Vagina (tissue), 2 donors: Measurements from ENCODE around the gene C20orf173.
"Not testable (repeated sequence)": the region's sequence is repeated elsewhere in the genome, so short reads cannot be mapped to it uniquely, and the experiment has no call there.

Source experiments
- CTCF ChIP-seq, 3 experiments: fragments of 450-650 bp in 2 of 3; fragments of 200-600 bp in 1 of 3; sonication (generic) in 1 of 3; IDR thresholded peaks; one replicate each; pipeline ENCODE4 v1.5.1; 2017 to 2019; ENCODE audit warnings: antibody characterized with exemption in 3 of 3, mild to moderate bottlenecking in 2 of 3, moderate library complexity in 2 of 3
- POLR2A ChIP-seq, 2 donors: fragments of 450-650 bp; IDR thresholded peaks; one replicate each; pipeline ENCODE4 v1.6.1; 2017; ENCODE audit warnings: antibody characterized with exemption in 2 of 2, mild to moderate bottlenecking in 2 of 2, moderate library complexity in 2 of 2

- not testable (repeated sequence) for TF ChIP-seq CTCF, POLR2A (IDR thresholded peaks at IDR 0.05)
Measured at GRCh38 chr20:35544941-35545340, 15.5 kb upstream of the C20orf173 start.
